ENCODE measurements around the gene EML6.

DNA sequence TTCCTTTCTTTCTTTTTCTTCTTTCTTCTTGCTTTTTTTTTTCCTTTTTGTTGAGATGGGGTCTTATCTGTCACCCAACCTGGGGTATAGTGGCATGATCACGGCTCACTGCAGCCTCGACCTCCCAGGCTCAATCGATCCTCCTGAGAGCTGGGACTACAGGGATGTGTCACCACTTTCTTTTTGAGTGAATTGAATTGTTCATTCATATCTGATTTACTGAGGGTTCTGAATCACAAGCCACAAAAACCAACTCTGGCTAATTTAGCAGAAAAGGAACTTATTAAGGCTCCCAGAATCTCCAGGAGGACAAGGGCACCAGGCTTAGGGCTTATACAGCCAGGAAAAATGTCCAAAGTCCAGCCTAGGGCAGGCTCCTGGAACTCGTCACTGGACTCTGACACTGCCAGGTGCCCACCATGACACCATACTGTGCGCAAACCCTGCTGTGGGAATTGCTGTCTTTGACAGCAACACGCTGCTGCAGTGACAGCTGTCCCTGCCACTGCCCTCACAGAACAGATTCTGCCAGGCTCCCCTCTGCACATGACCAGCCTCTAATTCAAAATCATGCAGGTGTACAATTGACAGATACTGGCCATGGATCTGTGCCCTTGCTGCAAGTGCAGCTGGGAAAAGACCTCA lies 42.9 kb upstream of the EML6 start:
- TF ChIP-seq POLR2AphosphoS5 (IDR thresholded peaks at IDR 0.05; ENCODE audit: borderline replicate concordance, low read depth, low read length) (no peak), EZH2 (IDR thresholded peaks at IDR 0.05) (no peak), FOXP2 (optimal IDR thresholded peaks at IDR 0.05; ENCODE audit: control extremely low read depth, extremely low read length, insufficient read depth) (no peak)

All from SK-N-MC (cell line).